ENCODE results near the gene RAB4A. TPM values are rescaled to one million over a fixed set of nuclear protein-coding genes. Genes with fewer than 3 reads are reported as not detected.

RAB4A gene
- total and polyA plus RNA-seq, 2 of the 8 experiments (the other 6 are each of a cell fraction or from before 2014, with no cell fraction given), result 13.3 to 68.8 TPM

GRCh38 chr1:229319487-229319886, 48.6 kb downstream of the RAB4A start:
- ChIA-PET POLR2A (ENCODE audit: partially characterized antibody) (no interaction called here), CTCF (ENCODE audit: partially characterized antibody) (interaction anchor here (1.7 kb wide), 1 partner anchor 629 kb away, joined by 3 read pairs; no protein-coding TSS in a partner anchor)
- no peaks in the 10 kb centered on the region for H3K79me1 ChIP-seq (ENCODE audit: low read depth, low read length)
- H3K9ac ChIP-seq (replicated peaks in 1 of 4; ENCODE audit: extremely low read depth in 1 of 4, low read depth in 3 of 4, low read length in 3 of 4), result no peak overlapping the region
- H3K4ac ChIP-seq (replicated peaks; ENCODE audit: insufficient read length, low read depth, low read length), result no peak overlapping the region
- peaks cover 0 to 17% (median 4%) of the 10 kb centered on the region in 4 experiments; a peak in 3 of 8 replicates for H3K36me3 ChIP-seq (ENCODE audit: control insufficient read depth in 2 of 4, insufficient read depth in 4 of 4, low read length in 3 of 4)
- H4K5ac ChIP-seq (ENCODE audit: insufficient read length, low read depth, low read length), result no peak overlapping the region
- H3K4me1 ChIP-seq (replicated peaks in 1 of 4; ENCODE audit: control insufficient read depth in 3 of 4, insufficient read depth in 4 of 4, low read length in 3 of 4), result no peaks in the 10 kb centered on the region
- H3K4me3 ChIP-seq (ENCODE audit: extremely low read depth in 1 of 4, insufficient read depth in 2 of 4, low read depth in 3 of 4, low read length in 4 of 4), result no peak overlapping the region
- no peak overlapping the region for H2BK5ac ChIP-seq (ENCODE audit: low read depth, low read length)
- no peaks in the 10 kb centered on the region for H3K79me2 ChIP-seq (ENCODE audit: control insufficient read depth in 1 of 2, insufficient read depth in 2 of 2, low read length in 2 of 2)
- no peak overlapping the region for H3K18ac ChIP-seq (ENCODE audit: extremely low read depth, low read length)
- H2BK20ac ChIP-seq (ENCODE audit: low read length), result no peak overlapping the region
- no peak overlapping the region for H3K56ac ChIP-seq (replicated peaks; ENCODE audit: insufficient read length, low read depth, low read length)
- FAIRE-seq (no peak), DNase-seq (ENCODE audit: low read depth in 1 of 2, low spot score in 2 of 2) (no peak)
- 93% methylated on average over 6 of the region's 7 CpGs; no CpG with 5 or more reads in 1 of the 2 experiments for WGBS, 2 experiments (ENCODE audit: extremely low coverage in 1 of 2, insufficient coverage in 1 of 2, insufficient read length in 1 of 2, insufficient replicate concordance in 2 of 2, low coverage in 1 of 2, low lambda C conversion rate in 2 of 2, missing lambda C conversion rate in 1 of 2)
- no peak overlapping the region for H3K23ac ChIP-seq (ENCODE audit: insufficient read length)
- H4K20me1 ChIP-seq (replicated peaks in 1 of 2; ENCODE audit: control insufficient read depth in 1 of 2, insufficient read depth in 2 of 2, low read length in 2 of 2), result peaks cover 0 to 2% of the 10 kb centered on the region in 2 experiments
- H2BK15ac ChIP-seq (ENCODE audit: low read length), result no peak overlapping the region
- H3K23me2 ChIP-seq (ENCODE audit: low read depth, low read length), result no peaks in the 10 kb centered on the region
- H3K27me3 ChIP-seq (replicated peaks in 1 of 4; ENCODE audit: control insufficient read depth in 3 of 4, extremely low read depth in 1 of 4, insufficient read depth in 3 of 4, low read length in 3 of 4), result no peaks in the 10 kb centered on the region
- H3K14ac ChIP-seq (ENCODE audit: insufficient read length), result no peak overlapping the region
- H3K4me2 ChIP-seq (ENCODE audit: insufficient read depth in 1 of 2, low read depth in 2 of 2, low read length in 2 of 2), result no peak overlapping the region
- no peak for TF ChIP-seq CTBP2 (IDR thresholded peaks at IDR 0.05; ENCODE audit: borderline replicate concordance, insufficient read depth, insufficient read length, low read length)
- TF ChIP-seq CBX5 (IDR thresholded peaks at IDR 0.05; ENCODE audit: low read depth, low read length), result no peak
- no peak for TF ChIP-seq SUZ12 (IDR thresholded peaks at IDR 0.05; ENCODE audit: low read length)
- TF ChIP-seq CREB1 (IDR thresholded peaks at IDR 0.05), result no peak
- TF ChIP-seq TCF12 (IDR thresholded peaks at IDR 0.05; ENCODE audit: low read depth, low read length), result no peak
- TF ChIP-seq PHF8 (conservative IDR thresholded peaks at IDR 0.05; ENCODE audit: low read depth, low read length), result no peak
- TF ChIP-seq JUN (IDR thresholded peaks at IDR 0.05; ENCODE audit: low read depth, low read length), result no peak
- TF ChIP-seq RBBP5 (IDR thresholded peaks at IDR 0.05; ENCODE audit: borderline replicate concordance, low read depth, low read length), result no peak
- no peak for TF ChIP-seq GTF2F1 (IDR thresholded peaks at IDR 0.05; ENCODE audit: borderline replicate concordance, low read depth, low read length)
- H3K27ac ChIP-seq (ENCODE audit: low read depth, low read length), result no peak overlapping the region
- H4K8ac ChIP-seq (ENCODE audit: extremely low read depth, insufficient read depth, low read length), result no peak overlapping the region
- no peak overlapping the region for H4K91ac ChIP-seq (replicated peaks; ENCODE audit: insufficient read length, low read length)
- no peak overlapping the region for H2AFZ ChIP-seq (ENCODE audit: low read length)
- no peaks in the 10 kb centered on the region for H3K9me3 ChIP-seq (ENCODE audit: insufficient read depth in 2 of 2, low read depth in 1 of 2, low read length in 1 of 2)
- no peak overlapping the region for H2BK120ac ChIP-seq (replicated peaks; ENCODE audit: low read depth, low read length)
- no peak overlapping the region for H2AK5ac ChIP-seq (ENCODE audit: low read depth, low read length)
- H2BK12ac ChIP-seq (ENCODE audit: low read depth, low read length), result no peak overlapping the region
